H9 (cell line): ENCODE measurements around the gene INPP5F. TPM values are rescaled to one million over a fixed set of nuclear protein-coding genes. Genes with fewer than 3 reads are reported as not detected.

Source experiments
- DNase-seq: peaks from one replicate; pipeline ENCODE4 v3.0.0-alpha.2; 2017
- H2AFZ ChIP-seq: one replicate; pipeline ENCODE4 v1.6.1; 2013; ENCODE audit warnings: mild to moderate bottlenecking, low read length, control low read depth, moderate library complexity
- H2AK5ac ChIP-seq: 2 replicates; pipeline ENCODE4 v1.6.1; 2013; ENCODE audit warnings: low read length, control low read depth, mixed read lengths; ENCODE audit not compliant: insufficient read length
- H2BK120ac ChIP-seq: one replicate; pipeline ENCODE4 v1.6.1; 2013; ENCODE audit warnings: low read depth, mild to moderate bottlenecking, low read length, control low read depth, inconsistent platforms; ENCODE audit not compliant: poor library complexity, severe bottlenecking
- H2BK12ac ChIP-seq: 2 replicates; pipeline ENCODE4 v1.6.1; 2013; ENCODE audit warnings: low read length, control low read depth, mixed read lengths, low read depth; ENCODE audit not compliant: insufficient read length
- H2BK15ac ChIP-seq: 2 replicates; pipeline ENCODE4 v1.6.1; 2013; ENCODE audit warnings: low read depth, low read length, control low read depth
- H2BK20ac ChIP-seq: one replicate; pipeline ENCODE4 v1.6.1; 2013; ENCODE audit warnings: low read depth, mild to moderate bottlenecking, low read length, control low read depth, inconsistent platforms; ENCODE audit not compliant: poor library complexity, severe bottlenecking
- H2BK5ac ChIP-seq: 2 replicates; pipeline ENCODE4 v1.6.1; 2013; ENCODE audit warnings: low read length, control low read depth, mixed read lengths; ENCODE audit not compliant: insufficient read length
- H3K14ac ChIP-seq: 2 replicates; pipeline ENCODE4 v1.6.1; 2013; ENCODE audit warnings: low read length, control low read depth; ENCODE audit not compliant: insufficient read depth
- H3K18ac ChIP-seq: 2 replicates; pipeline ENCODE4 v1.6.1; 2013; ENCODE audit warnings: low read depth, mild to moderate bottlenecking, mixed read lengths, low read length, control low read depth; ENCODE audit not compliant: insufficient read length
- H3K23ac ChIP-seq: 2 replicates; pipeline ENCODE4 v1.6.1; 2013; ENCODE audit warnings: low read length, control low read depth, mixed read lengths, low read depth; ENCODE audit not compliant: insufficient read length
- H3K23me2 ChIP-seq: 2 replicates; pipeline ENCODE4 v1.6.1; 2013; ENCODE audit warnings: low read depth, mild to moderate bottlenecking, mixed read lengths, low read length, control low read depth; ENCODE audit not compliant: insufficient read length, poor library complexity, severe bottlenecking
- H3K27ac ChIP-seq: 2 replicates; pipeline ENCODE4 v1.5.1; 2013; ENCODE audit warnings: low read length, control low read depth, mixed read lengths, low read depth; ENCODE audit not compliant: insufficient read length
- H3K27me3 ChIP-seq: 2 replicates; pipeline ENCODE4 v1.6.1; 2013; ENCODE audit warnings: low read length, control low read depth, inconsistent platforms; ENCODE audit not compliant: insufficient read depth
- H3K4ac ChIP-seq: 2 replicates; pipeline ENCODE4 v1.6.1; 2013; ENCODE audit warnings: low read depth, mild to moderate bottlenecking, control low read depth, inconsistent platforms, low read length, moderate library complexity
- H3K4me1 ChIP-seq: 2 replicates; pipeline ENCODE4 v1.6.1; 2013; ENCODE audit warnings: low read length, control low read depth, inconsistent platforms; ENCODE audit not compliant: insufficient read depth
- H3K4me2 ChIP-seq: 2 replicates; pipeline ENCODE4 v1.6.1; 2013; ENCODE audit warnings: low read length, control low read depth, mixed read lengths; ENCODE audit not compliant: insufficient read length, insufficient read depth
- H3K56ac ChIP-seq: 2 replicates; pipeline ENCODE4 v1.6.1; 2013; ENCODE audit warnings: low read depth, mild to moderate bottlenecking, mixed read lengths, low read length, control low read depth; ENCODE audit not compliant: insufficient read length
- H3K79me1 ChIP-seq: 2 replicates; pipeline ENCODE4 v1.6.1; 2013; ENCODE audit warnings: low read depth, mild to moderate bottlenecking, moderate library complexity, low read length, control low read depth, inconsistent platforms; ENCODE audit not compliant: insufficient read depth, poor library complexity, severe bottlenecking
- H3K79me2 ChIP-seq: 2 replicates; pipeline ENCODE4 v1.6.1; 2013; ENCODE audit warnings: low read length, control low read depth, inconsistent platforms; ENCODE audit not compliant: insufficient read depth
- H3K9ac ChIP-seq: 2 replicates; pipeline ENCODE4 v1.6.1; 2013; ENCODE audit warnings: low read length, control low read depth, mixed read lengths; ENCODE audit not compliant: insufficient read length; ENCODE audit errors: extremely low read depth
- H3K9me3 ChIP-seq: one replicate; pipeline ENCODE4 v1.6.1; 2013; ENCODE audit warnings: low read depth, low read length, inconsistent platforms; ENCODE audit not compliant: control insufficient read depth
- H3T11ph ChIP-seq: one replicate; pipeline ENCODE4 v1.6.1; 2013; ENCODE audit warnings: mild to moderate bottlenecking, low read length, control low read depth, inconsistent platforms
- H4K20me1 ChIP-seq: one replicate; pipeline ENCODE4 v1.6.1; 2013; ENCODE audit not compliant: control insufficient read depth, insufficient read length, insufficient read depth
- H4K5ac ChIP-seq: 2 replicates; pipeline ENCODE4 v1.6.1; 2013; ENCODE audit warnings: low read depth, mild to moderate bottlenecking, mixed read lengths, low read length, control low read depth; ENCODE audit not compliant: insufficient read length
- H4K8ac ChIP-seq: replicated peaks from 2 replicates; pipeline ENCODE4 v1.6.1; 2013; ENCODE audit warnings: low read length, control low read depth, mixed read lengths, low read depth; ENCODE audit not compliant: insufficient read length
- H4K91ac ChIP-seq: 2 replicates; pipeline ENCODE4 v1.6.1; 2013; ENCODE audit warnings: low read depth, mild to moderate bottlenecking, moderate library complexity, mixed read lengths, low read length, control low read depth; ENCODE audit not compliant: insufficient read length
- H3K27ac Mint-ChIP-seq, 3 experiments: 2 replicates in 2 of 3; 3 replicates in 1 of 3; pipeline ENCODE4 v1.8.0; 2020 to 2021; ENCODE audit warnings: mixed read lengths in 3 of 3, mild to moderate bottlenecking in 1 of 3, moderate library complexity in 1 of 3
- H3K27me3 Mint-ChIP-seq: 2 replicates; pipeline ENCODE4 v1.8.0; 2021; ENCODE audit warnings: low read depth, mild to moderate bottlenecking, moderate library complexity, mixed read lengths
- H3K36me3 Mint-ChIP-seq, 3 experiments: 2 replicates in 2 of 3; 3 replicates in 1 of 3; pipeline ENCODE4 v1.8.0; 2020 to 2021; ENCODE audit warnings: low read depth in 3 of 3, mixed read lengths in 3 of 3; ENCODE audit not compliant: insufficient read depth in 1 of 3
- H3K4me1 Mint-ChIP-seq, 2 experiments: 2 replicates each; pipeline ENCODE4 v1.8.0; 2020; ENCODE audit warnings: mixed read lengths in 2 of 2
- H3K4me3 Mint-ChIP-seq, 2 experiments: 2 replicates in 1 of 2; 3 replicates in 1 of 2; pipeline ENCODE4 v1.8.0; 2020 to 2021; ENCODE audit warnings: mild to moderate bottlenecking in 2 of 2, mixed read lengths in 2 of 2, moderate library complexity in 1 of 2
- H3K9me3 Mint-ChIP-seq, 2 experiments: 2 replicates in 1 of 2; 3 replicates in 1 of 2; pipeline ENCODE4 v1.8.0; 2020; ENCODE audit warnings: mild to moderate bottlenecking in 2 of 2, mixed read lengths in 2 of 2, moderate library complexity in 1 of 2
- WGBS: extraction: QIAGEN DNeasy Blood & Tissue Kit; methylation state at CpG from one replicate; pipeline ENCODE4 v1.1.7; 2013; ENCODE audit warnings: missing lambda C conversion rate, low lambda C conversion rate, mixed read lengths; ENCODE audit not compliant: insufficient read length; ENCODE audit errors: extremely low coverage; 5-methylcytosine and 5-hydroxymethylcytosine counted together
- long read RNA-seq: library from polyadenylated mRNA; unstranded; transcript quantifications from one replicate; pipeline ENCODE4 v2.0.0, GENCODE V29; 2020
- total RNA-seq: library from RNA; stranded (reverse); gene quantifications from 2 replicates; pipeline ENCODE4 v1.2.1, GENCODE V29; 2021
- TF ChIP-seq, protein P1 (sequence below): fragments of 200-600 bp; sonication (generic); conservative IDR thresholded peaks from 3 replicates; pipeline ENCODE4 v1.8.0; 2021; ENCODE audit warnings: antibody characterized with exemption, mild to moderate bottlenecking

Gene INPP5F, protein sequence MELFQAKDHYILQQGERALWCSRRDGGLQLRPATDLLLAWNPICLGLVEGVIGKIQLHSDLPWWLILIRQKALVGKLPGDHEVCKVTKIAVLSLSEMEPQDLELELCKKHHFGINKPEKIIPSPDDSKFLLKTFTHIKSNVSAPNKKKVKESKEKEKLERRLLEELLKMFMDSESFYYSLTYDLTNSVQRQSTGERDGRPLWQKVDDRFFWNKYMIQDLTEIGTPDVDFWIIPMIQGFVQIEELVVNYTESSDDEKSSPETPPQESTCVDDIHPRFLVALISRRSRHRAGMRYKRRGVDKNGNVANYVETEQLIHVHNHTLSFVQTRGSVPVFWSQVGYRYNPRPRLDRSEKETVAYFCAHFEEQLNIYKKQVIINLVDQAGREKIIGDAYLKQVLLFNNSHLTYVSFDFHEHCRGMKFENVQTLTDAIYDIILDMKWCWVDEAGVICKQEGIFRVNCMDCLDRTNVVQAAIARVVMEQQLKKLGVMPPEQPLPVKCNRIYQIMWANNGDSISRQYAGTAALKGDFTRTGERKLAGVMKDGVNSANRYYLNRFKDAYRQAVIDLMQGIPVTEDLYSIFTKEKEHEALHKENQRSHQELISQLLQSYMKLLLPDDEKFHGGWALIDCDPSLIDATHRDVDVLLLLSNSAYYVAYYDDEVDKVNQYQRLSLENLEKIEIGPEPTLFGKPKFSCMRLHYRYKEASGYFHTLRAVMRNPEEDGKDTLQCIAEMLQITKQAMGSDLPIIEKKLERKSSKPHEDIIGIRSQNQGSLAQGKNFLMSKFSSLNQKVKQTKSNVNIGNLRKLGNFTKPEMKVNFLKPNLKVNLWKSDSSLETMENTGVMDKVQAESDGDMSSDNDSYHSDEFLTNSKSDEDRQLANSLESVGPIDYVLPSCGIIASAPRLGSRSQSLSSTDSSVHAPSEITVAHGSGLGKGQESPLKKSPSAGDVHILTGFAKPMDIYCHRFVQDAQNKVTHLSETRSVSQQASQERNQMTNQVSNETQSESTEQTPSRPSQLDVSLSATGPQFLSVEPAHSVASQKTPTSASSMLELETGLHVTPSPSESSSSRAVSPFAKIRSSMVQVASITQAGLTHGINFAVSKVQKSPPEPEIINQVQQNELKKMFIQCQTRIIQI
- total RNA-seq: 108 and 111 TPM in 2 replicates
- long read RNA-seq, full-length matches to known transcripts: 26 of 61 reads
- long read RNA-seq, partial matches to known transcripts: 26 of 61 reads
- long read RNA-seq, other reads (novel, unspliced or antisense): 9 of 61 reads

DNA sequence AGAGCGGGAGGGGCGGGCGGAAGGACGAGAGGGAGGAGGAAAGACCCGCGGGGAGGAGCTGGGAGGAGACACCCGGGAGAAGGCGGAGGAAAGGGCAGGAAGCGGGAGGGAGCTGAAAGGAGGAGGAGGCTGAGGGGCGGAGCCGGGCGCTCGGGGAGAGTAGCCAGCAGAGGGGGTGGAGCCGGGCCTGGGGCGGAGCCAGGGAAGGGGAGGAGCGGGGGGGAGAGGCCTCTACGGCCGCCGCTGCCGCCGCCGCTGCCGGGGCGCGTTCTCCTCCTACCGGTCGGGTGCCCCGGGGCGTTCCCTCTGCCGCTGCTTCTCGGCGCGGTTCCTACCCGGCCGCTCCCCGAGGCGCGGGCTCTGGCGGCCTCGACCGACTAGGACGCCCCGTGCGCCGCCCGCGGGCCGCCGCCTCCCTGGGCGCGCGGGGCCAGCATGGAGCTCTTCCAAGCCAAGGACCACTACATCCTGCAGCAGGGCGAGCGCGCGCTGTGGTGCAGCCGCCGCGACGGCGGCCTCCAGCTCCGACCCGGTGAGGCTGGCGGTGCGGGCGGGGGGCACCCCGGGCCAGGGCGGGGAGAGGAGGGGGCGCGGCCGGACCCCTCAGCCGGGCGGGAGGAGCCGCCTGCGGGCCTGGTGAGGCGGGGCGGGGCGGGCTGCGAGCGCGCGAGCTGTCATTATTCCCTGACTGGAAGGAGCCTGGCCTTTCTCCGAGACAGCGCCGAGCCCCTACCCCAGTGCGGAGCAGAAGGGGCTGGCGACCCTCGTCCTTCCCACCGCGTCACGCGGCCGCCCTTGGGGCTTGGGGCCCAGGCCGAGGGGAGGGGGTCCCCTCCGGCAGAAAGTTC is at the start of gene INPP5F:
TSS of gene INPP5F (plus strand) at position 223 of the 848 bp plus-strand sequence. CDS start at position 436, 213 bp downstream.
- H3T11ph ChIP-seq: no peak within 1 kb of the TSS
- no peak within 1 kb of the TSS for H2BK15ac ChIP-seq
- peak; percentile 99 for DNase-seq
- H4K8ac ChIP-seq: no peak within 1 kb of the TSS
- H2AK5ac ChIP-seq: no peak within 1 kb of the TSS
- H4K5ac ChIP-seq: no peak within 1 kb of the TSS
- H4K20me1 ChIP-seq: no peaks in the 10 kb centered on the region
- no peak within 1 kb of the TSS for H2BK12ac ChIP-seq
- H3K56ac ChIP-seq: no peak within 1 kb of the TSS
- no peak within 1 kb of the TSS for H3K27ac ChIP-seq
- H3K27me3 ChIP-seq: no peaks in the 10 kb centered on the region
- peak within 1 kb of the TSS; percentile 88 for H3K23ac ChIP-seq
- no peak within 1 kb of the TSS for H2BK120ac ChIP-seq
- peak within 1 kb of the TSS; percentile 76 for H3K18ac ChIP-seq
- no peak within 1 kb of the TSS for H2AFZ ChIP-seq
- peaks cover 3% of the 10 kb centered on the region; the same call in 1 of the 2 replicates for H3K79me2 ChIP-seq
- H3K14ac ChIP-seq: peak within 1 kb of the TSS; percentile 70; the same call in 1 of the 2 replicates
- H3K79me1 ChIP-seq: peaks cover 5% of the 10 kb centered on the region
- no peaks in the 10 kb centered on the region for H3K9me3 ChIP-seq
- H3K23me2 ChIP-seq: peaks cover 6% of the 10 kb centered on the region
- Mint-ChIP-seq H3K27ac (peak within 1 kb of the TSS; percentile 15 to 67 (median 27); a peak in 5 of 7 replicates), H3K4me1 (peaks cover 35 to 42% of the 10 kb centered on the region in 2 experiments), H3K36me3 (peaks cover 1 to 6% (median 5%) of the 10 kb centered on the region in 3 experiments; a peak in 5 of 7 replicates), H3K27me3 (no peaks in the 10 kb centered on the region), H3K9me3 (peaks cover 2% of the 10 kb centered on the region in 2 experiments; a peak in 4 of 5 replicates), H3K4me3 (peak within 1 kb of the TSS; percentile 77 to 91)
- no peak within 1 kb of the TSS for H3K4ac ChIP-seq
- no peak within 1 kb of the TSS for H2BK5ac ChIP-seq
- H2BK20ac ChIP-seq: no peak within 1 kb of the TSS
- peaks cover 3% of the 10 kb centered on the region; the same call in 1 of the 2 replicates for H3K4me1 ChIP-seq
- H4K91ac ChIP-seq: no peak within 1 kb of the TSS
- peak within 1 kb of the TSS; percentile 75 for H3K4me2 ChIP-seq
- peak within 1 kb of the TSS; percentile 49 for H3K9ac ChIP-seq
- WGBS: no CpG with 5 or more reads among the region's 95 CpGs
- TF ChIP-seq, protein P1, sequence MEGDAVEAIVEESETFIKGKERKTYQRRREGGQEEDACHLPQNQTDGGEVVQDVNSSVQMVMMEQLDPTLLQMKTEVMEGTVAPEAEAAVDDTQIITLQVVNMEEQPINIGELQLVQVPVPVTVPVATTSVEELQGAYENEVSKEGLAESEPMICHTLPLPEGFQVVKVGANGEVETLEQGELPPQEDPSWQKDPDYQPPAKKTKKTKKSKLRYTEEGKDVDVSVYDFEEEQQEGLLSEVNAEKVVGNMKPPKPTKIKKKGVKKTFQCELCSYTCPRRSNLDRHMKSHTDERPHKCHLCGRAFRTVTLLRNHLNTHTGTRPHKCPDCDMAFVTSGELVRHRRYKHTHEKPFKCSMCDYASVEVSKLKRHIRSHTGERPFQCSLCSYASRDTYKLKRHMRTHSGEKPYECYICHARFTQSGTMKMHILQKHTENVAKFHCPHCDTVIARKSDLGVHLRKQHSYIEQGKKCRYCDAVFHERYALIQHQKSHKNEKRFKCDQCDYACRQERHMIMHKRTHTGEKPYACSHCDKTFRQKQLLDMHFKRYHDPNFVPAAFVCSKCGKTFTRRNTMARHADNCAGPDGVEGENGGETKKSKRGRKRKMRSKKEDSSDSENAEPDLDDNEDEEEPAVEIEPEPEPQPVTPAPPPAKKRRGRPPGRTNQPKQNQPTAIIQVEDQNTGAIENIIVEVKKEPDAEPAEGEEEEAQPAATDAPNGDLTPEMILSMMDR: peak; percentile 28; the same call in 2 of the 3 replicates
